ENCODE results near the gene CLPSL1. TPM values are rescaled to one million over a fixed set of nuclear protein-coding genes. Genes with fewer than 3 reads are reported as not detected.

The CLPSL1 gene
- total and polyA plus RNA-seq, 2 of the 13 experiments (the other 11 are each of a cell fraction or from before 2014, with no cell fraction given) = not detected

DNA sequence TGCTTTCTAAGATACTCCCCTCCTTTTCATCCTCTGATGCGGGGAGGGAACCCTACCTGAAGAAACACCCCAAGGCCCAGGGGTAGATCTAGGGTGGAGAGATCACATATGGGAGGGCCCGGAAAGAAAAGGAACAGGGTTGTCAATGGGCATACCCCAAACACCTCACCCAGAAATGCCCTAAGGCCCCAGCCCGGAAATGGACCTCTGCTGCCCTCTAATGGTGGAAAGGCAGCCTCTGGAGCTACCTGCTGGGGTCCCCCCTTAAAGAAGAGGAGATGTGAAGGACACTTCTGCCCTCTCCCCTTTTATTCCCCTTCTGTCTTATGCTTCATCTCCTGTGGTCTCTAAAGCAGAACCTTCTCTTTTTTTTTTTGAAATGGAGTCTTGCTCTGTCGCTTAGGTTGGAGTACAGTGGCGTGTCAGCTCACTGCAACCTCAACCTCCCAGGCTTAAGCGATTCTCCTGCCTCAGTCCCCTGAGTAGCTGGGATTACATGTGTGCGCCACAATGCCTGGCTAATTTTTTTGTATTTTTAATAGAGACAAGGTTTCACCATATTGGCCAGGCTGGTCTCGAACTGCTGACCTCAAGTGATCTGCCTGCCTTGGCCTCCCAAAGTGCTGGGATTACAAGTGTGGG lies 44.4 kb upstream of the CLPSL1 start (continued):
- TF ChIP-seq, protein P1, sequence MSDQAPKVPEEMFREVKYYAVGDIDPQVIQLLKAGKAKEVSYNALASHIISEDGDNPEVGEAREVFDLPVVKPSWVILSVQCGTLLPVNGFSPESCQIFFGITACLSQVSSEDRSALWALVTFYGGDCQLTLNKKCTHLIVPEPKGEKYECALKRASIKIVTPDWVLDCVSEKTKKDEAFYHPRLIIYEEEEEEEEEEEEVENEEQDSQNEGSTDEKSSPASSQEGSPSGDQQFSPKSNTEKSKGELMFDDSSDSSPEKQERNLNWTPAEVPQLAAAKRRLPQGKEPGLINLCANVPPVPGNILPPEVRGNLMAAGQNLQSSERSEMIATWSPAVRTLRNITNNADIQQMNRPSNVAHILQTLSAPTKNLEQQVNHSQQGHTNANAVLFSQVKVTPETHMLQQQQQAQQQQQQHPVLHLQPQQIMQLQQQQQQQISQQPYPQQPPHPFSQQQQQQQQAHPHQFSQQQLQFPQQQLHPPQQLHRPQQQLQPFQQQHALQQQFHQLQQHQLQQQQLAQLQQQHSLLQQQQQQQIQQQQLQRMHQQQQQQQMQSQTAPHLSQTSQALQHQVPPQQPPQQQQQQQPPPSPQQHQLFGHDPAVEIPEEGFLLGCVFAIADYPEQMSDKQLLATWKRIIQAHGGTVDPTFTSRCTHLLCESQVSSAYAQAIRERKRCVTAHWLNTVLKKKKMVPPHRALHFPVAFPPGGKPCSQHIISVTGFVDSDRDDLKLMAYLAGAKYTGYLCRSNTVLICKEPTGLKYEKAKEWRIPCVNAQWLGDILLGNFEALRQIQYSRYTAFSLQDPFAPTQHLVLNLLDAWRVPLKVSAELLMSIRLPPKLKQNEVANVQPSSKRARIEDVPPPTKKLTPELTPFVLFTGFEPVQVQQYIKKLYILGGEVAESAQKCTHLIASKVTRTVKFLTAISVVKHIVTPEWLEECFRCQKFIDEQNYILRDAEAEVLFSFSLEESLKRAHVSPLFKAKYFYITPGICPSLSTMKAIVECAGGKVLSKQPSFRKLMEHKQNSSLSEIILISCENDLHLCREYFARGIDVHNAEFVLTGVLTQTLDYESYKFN (CRISPR knock-in tag; conservative IDR thresholded peaks at IDR 0.05) = no peak
- TF ChIP-seq SKI (IDR thresholded peaks at IDR 0.05; ENCODE audit: partially characterized antibody) (no peak), HOXA5 (CRISPR knock-in tag; IDR thresholded peaks at IDR 0.05) (0 out of 2 replicates have a peak, but pooled peaks have one; percentile 41), SAP130 (CRISPR knock-in tag; IDR thresholded peaks at IDR 0.05; ENCODE audit: low read depth) (no peak), ETV5 (CRISPR knock-in tag; IDR thresholded peaks at IDR 0.05; ENCODE audit: borderline replicate concordance) (peak; percentile 51; the same call in 1 of the 2 replicates), ATAD3A (CRISPR knock-in tag; IDR thresholded peaks at IDR 0.05) (no peak), HDAC1 (CRISPR knock-in tag; IDR thresholded peaks at IDR 0.05) (no peak), CBX2 (IDR thresholded peaks at IDR 0.05; ENCODE audit: low read depth, low read length) (no peak), CBX2 (CRISPR knock-in tag; IDR thresholded peaks at IDR 0.05; ENCODE audit: low read depth) (no peak)
- TF ChIP-seq, protein P2, sequence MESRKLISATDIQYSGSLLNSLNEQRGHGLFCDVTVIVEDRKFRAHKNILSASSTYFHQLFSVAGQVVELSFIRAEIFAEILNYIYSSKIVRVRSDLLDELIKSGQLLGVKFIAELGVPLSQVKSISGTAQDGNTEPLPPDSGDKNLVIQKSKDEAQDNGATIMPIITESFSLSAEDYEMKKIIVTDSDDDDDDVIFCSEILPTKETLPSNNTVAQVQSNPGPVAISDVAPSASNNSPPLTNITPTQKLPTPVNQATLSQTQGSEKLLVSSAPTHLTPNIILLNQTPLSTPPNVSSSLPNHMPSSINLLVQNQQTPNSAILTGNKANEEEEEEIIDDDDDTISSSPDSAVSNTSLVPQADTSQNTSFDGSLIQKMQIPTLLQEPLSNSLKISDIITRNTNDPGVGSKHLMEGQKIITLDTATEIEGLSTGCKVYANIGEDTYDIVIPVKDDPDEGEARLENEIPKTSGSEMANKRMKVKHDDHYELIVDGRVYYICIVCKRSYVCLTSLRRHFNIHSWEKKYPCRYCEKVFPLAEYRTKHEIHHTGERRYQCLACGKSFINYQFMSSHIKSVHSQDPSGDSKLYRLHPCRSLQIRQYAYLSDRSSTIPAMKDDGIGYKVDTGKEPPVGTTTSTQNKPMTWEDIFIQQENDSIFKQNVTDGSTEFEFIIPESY (CRISPR knock-in tag; IDR thresholded peaks at IDR 0.05) = peak; percentile 62
- TF ChIP-seq, protein P3, sequence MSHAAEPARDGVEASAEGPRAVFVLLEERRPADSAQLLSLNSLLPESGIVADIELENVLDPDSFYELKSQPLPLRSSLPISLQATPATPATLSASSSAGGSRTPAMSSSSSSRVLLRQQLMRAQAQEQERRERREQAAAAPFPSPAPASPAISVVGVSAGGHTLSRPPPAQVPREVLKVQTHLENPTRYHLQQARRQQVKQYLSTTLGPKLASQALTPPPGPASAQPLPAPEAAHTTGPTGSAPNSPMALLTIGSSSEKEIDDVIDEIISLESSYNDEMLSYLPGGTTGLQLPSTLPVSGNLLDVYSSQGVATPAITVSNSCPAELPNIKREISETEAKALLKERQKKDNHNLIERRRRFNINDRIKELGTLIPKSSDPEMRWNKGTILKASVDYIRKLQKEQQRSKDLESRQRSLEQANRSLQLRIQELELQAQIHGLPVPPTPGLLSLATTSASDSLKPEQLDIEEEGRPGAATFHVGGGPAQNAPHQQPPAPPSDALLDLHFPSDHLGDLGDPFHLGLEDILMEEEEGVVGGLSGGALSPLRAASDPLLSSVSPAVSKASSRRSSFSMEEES (CRISPR knock-in tag; IDR thresholded peaks at IDR 0.05) = 0 out of 2 replicates have a peak, but pooled peaks have one; percentile 11
- TF ChIP-seq, protein P4, sequence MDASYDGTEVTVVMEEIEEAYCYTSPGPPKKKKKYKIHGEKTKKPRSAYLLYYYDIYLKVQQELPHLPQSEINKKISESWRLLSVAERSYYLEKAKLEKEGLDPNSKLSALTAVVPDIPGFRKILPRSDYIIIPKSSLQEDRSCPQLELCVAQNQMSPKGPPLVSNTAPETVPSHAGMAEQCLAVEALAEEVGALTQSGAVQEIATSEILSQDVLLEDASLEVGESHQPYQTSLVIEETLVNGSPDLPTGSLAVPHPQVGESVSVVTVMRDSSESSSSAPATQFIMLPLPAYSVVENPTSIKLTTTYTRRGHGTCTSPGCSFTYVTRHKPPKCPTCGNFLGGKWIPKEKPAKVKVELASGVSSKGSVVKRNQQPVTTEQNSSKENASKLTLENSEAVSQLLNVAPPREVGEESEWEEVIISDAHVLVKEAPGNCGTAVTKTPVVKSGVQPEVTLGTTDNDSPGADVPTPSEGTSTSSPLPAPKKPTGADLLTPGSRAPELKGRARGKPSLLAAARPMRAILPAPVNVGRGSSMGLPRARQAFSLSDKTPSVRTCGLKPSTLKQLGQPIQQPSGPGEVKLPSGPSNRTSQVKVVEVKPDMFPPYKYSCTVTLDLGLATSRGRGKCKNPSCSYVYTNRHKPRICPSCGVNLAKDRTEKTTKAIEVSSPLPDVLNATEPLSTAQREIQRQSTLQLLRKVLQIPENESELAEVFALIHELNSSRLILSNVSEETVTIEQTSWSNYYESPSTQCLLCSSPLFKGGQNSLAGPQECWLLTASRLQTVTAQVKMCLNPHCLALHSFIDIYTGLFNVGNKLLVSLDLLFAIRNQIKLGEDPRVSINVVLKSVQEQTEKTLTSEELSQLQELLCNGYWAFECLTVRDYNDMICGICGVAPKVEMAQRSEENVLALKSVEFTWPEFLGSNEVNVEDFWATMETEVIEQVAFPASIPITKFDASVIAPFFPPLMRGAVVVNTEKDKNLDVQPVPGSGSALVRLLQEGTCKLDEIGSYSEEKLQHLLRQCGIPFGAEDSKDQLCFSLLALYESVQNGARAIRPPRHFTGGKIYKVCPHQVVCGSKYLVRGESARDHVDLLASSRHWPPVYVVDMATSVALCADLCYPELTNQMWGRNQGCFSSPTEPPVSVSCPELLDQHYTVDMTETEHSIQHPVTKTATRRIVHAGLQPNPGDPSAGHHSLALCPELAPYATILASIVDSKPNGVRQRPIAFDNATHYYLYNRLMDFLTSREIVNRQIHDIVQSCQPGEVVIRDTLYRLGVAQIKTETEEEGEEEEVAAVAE (CRISPR knock-in tag; IDR thresholded peaks at IDR 0.05; ENCODE audit: borderline replicate concordance) = peak; percentile 70; the same call in 1 of the 2 replicates
- TF ChIP-seq, protein P5, sequence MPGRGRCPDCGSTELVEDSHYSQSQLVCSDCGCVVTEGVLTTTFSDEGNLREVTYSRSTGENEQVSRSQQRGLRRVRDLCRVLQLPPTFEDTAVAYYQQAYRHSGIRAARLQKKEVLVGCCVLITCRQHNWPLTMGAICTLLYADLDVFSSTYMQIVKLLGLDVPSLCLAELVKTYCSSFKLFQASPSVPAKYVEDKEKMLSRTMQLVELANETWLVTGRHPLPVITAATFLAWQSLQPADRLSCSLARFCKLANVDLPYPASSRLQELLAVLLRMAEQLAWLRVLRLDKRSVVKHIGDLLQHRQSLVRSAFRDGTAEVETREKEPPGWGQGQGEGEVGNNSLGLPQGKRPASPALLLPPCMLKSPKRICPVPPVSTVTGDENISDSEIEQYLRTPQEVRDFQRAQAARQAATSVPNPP (CRISPR knock-in tag; IDR thresholded peaks at IDR 0.05) = no peak
- TF ChIP-seq, protein P6, sequence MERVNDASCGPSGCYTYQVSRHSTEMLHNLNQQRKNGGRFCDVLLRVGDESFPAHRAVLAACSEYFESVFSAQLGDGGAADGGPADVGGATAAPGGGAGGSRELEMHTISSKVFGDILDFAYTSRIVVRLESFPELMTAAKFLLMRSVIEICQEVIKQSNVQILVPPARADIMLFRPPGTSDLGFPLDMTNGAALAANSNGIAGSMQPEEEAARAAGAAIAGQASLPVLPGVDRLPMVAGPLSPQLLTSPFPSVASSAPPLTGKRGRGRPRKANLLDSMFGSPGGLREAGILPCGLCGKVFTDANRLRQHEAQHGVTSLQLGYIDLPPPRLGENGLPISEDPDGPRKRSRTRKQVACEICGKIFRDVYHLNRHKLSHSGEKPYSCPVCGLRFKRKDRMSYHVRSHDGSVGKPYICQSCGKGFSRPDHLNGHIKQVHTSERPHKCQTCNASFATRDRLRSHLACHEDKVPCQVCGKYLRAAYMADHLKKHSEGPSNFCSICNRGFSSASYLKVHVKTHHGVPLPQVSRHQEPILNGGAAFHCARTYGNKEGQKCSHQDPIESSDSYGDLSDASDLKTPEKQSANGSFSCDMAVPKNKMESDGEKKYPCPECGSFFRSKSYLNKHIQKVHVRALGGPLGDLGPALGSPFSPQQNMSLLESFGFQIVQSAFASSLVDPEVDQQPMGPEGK (CRISPR knock-in tag; IDR thresholded peaks at IDR 0.05) = peak; percentile 46; the same call in 1 of the 2 replicates
